ENCODE measurements around the gene LSR. TPM values are rescaled to one million over a fixed set of nuclear protein-coding genes. Genes with fewer than 3 reads are reported as not detected.

LSR gene
- total RNA-seq, 1 donor from 2014 or later, result 18.1 TPM

GRCh38 chr19:35299523-35300338 is 50.9 kb downstream of the LSR start:
- no peak overlapping the region for H3K4me3 ChIP-seq (ENCODE audit: insufficient read depth, low read depth, low read length)
- H3K27me3 ChIP-seq (ENCODE audit: insufficient read depth, low read length), result no peaks in the 10 kb centered on the region
- Mint-ChIP-seq H3K9me3 (ENCODE audit: unreplicated experiment) (no peaks in the 10 kb centered on the region), H3K4me1 (ENCODE audit: low read depth, unreplicated experiment) (peaks cover 4% of the 10 kb centered on the region), H3K27ac (ENCODE audit: unreplicated experiment) (no peak overlapping the region), H3K36me3 (ENCODE audit: low read depth, unreplicated experiment) (no peaks in the 10 kb centered on the region), H3K4me3 (ENCODE audit: unreplicated experiment) (no peak overlapping the region), H3K27me3 (ENCODE audit: low read depth, unreplicated experiment) (peaks cover 14% of the 10 kb centered on the region)
- no peaks in the 10 kb centered on the region for H3K36me3 ChIP-seq (ENCODE audit: insufficient read depth, low read length)
- H3K79me2 ChIP-seq (ENCODE audit: insufficient read depth, low read length), result no peaks in the 10 kb centered on the region
- H2AFZ ChIP-seq (ENCODE audit: low read depth, low read length), result no peak overlapping the region
- no peak for DNase-seq (ENCODE audit: low read depth)
- FAIRE-seq, result no peak
- H3K27ac ChIP-seq (ENCODE audit: low read depth, low read length), result no peak overlapping the region
- H3K4me1 ChIP-seq (ENCODE audit: insufficient read depth, low read length), result no peaks in the 10 kb centered on the region
- no peak for TF ChIP-seq CTCF (IDR thresholded peaks at IDR 0.05; ENCODE audit: insufficient read depth, low read depth, low read length)
- TF ChIP-seq EZH2 (IDR thresholded peaks at IDR 0.05; ENCODE audit: insufficient read depth, low read length), result no peak
- H3K4me2 ChIP-seq (ENCODE audit: low read length), result no peak overlapping the region
- no peak overlapping the region for H3K9ac ChIP-seq (ENCODE audit: low read length)
- peaks cover 9% of the 10 kb centered on the region for H3K9me3 ChIP-seq (ENCODE audit: insufficient read depth, low read depth, low read length)
- no peaks in the 10 kb centered on the region for H4K20me1 ChIP-seq (ENCODE audit: insufficient read depth, low read length)

GRCh38 chr19:35300339-35300649 is 51.5 kb downstream of the LSR start:
- Histone ChIP-seq H3K27ac (ENCODE audit: low read depth, low read length) (no peak overlapping the region), H3K79me2 (ENCODE audit: insufficient read depth, low read length) (no peaks in the 10 kb centered on the region), H3K4me1 (ENCODE audit: insufficient read depth, low read length) (no peaks in the 10 kb centered on the region), H3K27me3 (ENCODE audit: insufficient read depth, low read length) (no peaks in the 10 kb centered on the region), H3K9ac (ENCODE audit: low read length) (no peak overlapping the region), H3K9me3 (ENCODE audit: insufficient read depth, low read depth, low read length) (peaks cover 9% of the 10 kb centered on the region), H2AFZ (ENCODE audit: low read depth, low read length) (no peak overlapping the region), H4K20me1 (ENCODE audit: insufficient read depth, low read length) (no peaks in the 10 kb centered on the region), H3K36me3 (ENCODE audit: insufficient read depth, low read length) (no peaks in the 10 kb centered on the region), H3K4me2 (ENCODE audit: low read length) (no peak overlapping the region), H3K4me3 (ENCODE audit: insufficient read depth, low read depth, low read length) (no peak overlapping the region)
- no peaks in the 10 kb centered on the region for H3K36me3 Mint-ChIP-seq (ENCODE audit: low read depth, unreplicated experiment)
- no peak for TF ChIP-seq EZH2 (IDR thresholded peaks at IDR 0.05; ENCODE audit: insufficient read depth, low read length)
- TF ChIP-seq CTCF (IDR thresholded peaks at IDR 0.05; ENCODE audit: insufficient read depth, low read depth, low read length), result no peak
- H3K27me3 Mint-ChIP-seq (ENCODE audit: low read depth, unreplicated experiment), result peaks cover 14% of the 10 kb centered on the region
- FAIRE-seq (no peak), DNase-seq (ENCODE audit: low read depth) (no peak)
- H3K4me3 Mint-ChIP-seq (ENCODE audit: unreplicated experiment), result no peak overlapping the region
- H3K9me3 Mint-ChIP-seq (ENCODE audit: unreplicated experiment), result no peaks in the 10 kb centered on the region
- peaks cover 4% of the 10 kb centered on the region for H3K4me1 Mint-ChIP-seq (ENCODE audit: low read depth, unreplicated experiment)
- no peak overlapping the region for H3K27ac Mint-ChIP-seq (ENCODE audit: unreplicated experiment)

- DNase-seq (ENCODE audit: low read depth), result no peak
- no peaks in the 10 kb centered on the region for H3K36me3 Mint-ChIP-seq (ENCODE audit: low read depth, unreplicated experiment)
- no peak overlapping the region for H3K9ac ChIP-seq (ENCODE audit: low read length)
- H3K79me2 ChIP-seq (ENCODE audit: insufficient read depth, low read length), result no peaks in the 10 kb centered on the region
- peaks cover 14% of the 10 kb centered on the region for H3K27me3 Mint-ChIP-seq (ENCODE audit: low read depth, unreplicated experiment)
- H3K9me3 Mint-ChIP-seq (ENCODE audit: unreplicated experiment), result no peaks in the 10 kb centered on the region
- H3K4me3 ChIP-seq (ENCODE audit: insufficient read depth, low read depth, low read length), result no peak overlapping the region
- H3K4me3 Mint-ChIP-seq (ENCODE audit: unreplicated experiment), result no peak overlapping the region
- TF ChIP-seq EZH2 (IDR thresholded peaks at IDR 0.05; ENCODE audit: insufficient read depth, low read length), result no peak
- no peak for TF ChIP-seq CTCF (IDR thresholded peaks at IDR 0.05; ENCODE audit: insufficient read depth, low read depth, low read length)
- no peak overlapping the region for H3K27ac ChIP-seq (ENCODE audit: low read depth, low read length)
- no peak for FAIRE-seq
- peaks cover 9% of the 10 kb centered on the region for H3K9me3 ChIP-seq (ENCODE audit: insufficient read depth, low read depth, low read length)
- H3K27ac Mint-ChIP-seq (ENCODE audit: unreplicated experiment), result no peak overlapping the region
- no peaks in the 10 kb centered on the region for H4K20me1 ChIP-seq (ENCODE audit: insufficient read depth, low read length)
- H3K4me1 Mint-ChIP-seq (ENCODE audit: low read depth, unreplicated experiment), result peaks cover 6% of the 10 kb centered on the region
- H3K36me3 ChIP-seq (ENCODE audit: insufficient read depth, low read length), result no peaks in the 10 kb centered on the region
- H3K4me1 ChIP-seq (ENCODE audit: insufficient read depth, low read length), result no peaks in the 10 kb centered on the region
- H2AFZ ChIP-seq (ENCODE audit: low read depth, low read length), result no peak overlapping the region
- no peak overlapping the region for H3K4me2 ChIP-seq (ENCODE audit: low read length)
- no peaks in the 10 kb centered on the region for H3K27me3 ChIP-seq (ENCODE audit: insufficient read depth, low read length)
Measured at GRCh38 chr19:35301961-35302360, 53.2 kb downstream of the LSR start.
